ENCODE results near the gene CEP41. TPM values are rescaled to one million over a fixed set of nuclear protein-coding genes. Genes with fewer than 3 reads are reported as not detected.

Gene CEP41
- total and polyA plus RNA-seq, 4 donors, result 2.1 to 7.5 (median 6.4) TPM

DNA sequence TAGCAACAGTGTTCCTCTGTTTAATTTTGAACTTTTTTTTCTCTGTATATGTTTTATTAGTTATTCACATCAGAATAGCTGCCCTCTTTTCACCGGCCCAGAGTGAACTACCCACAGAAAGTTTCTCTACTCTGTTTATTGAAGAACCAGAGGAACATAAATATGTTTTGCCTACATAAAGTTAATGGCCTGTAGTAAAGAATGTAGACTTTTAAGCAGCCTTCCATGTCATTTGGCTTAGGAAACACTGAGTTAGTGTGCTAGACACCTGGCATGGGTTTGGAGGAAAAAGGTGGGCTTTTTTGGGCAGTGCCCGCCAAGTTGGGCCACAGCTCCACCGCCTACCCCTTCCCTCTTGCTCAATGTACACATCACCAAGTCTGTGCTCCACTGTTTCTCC is 42.2 kb upstream of the CEP41 start:
- Histone ChIP-seq H3K27me3 (ENCODE audit: control insufficient read depth in 1 of 2, insufficient read depth in 2 of 2, low read length in 1 of 2) (no peaks in the 10 kb centered on the region), H3K4me1 (ENCODE audit: control insufficient read depth in 1 of 2, insufficient read depth in 2 of 2, low read length in 2 of 2) (peaks cover 0 to 2% of the 10 kb centered on the region in 2 donors), H3K4me3 (ENCODE audit: low read length in 2 of 2) (no peak overlapping the region), H3K36me3 (ENCODE audit: control insufficient read depth in 1 of 2, insufficient read depth in 2 of 2, low read length in 1 of 2) (no peaks in the 10 kb centered on the region), H3K9me3 (ENCODE audit: control insufficient read depth, low read length) (no peaks in the 10 kb centered on the region), H3K27ac (ENCODE audit: low read depth in 1 of 2, low read length in 2 of 2) (no peak overlapping the region)
- DNase-seq (no peak), ATAC-seq (ENCODE audit: low FRiP score) (no peak)
- intact Hi-C loops (cut with DNase I), result no loop called here
- WGBS, 2 donors, result 98% methylated on average over 3 of the region's 3 CpGs

GRCh38 chr7:130481898-130482297 is 41.1 kb upstream of the CEP41 start:
- ATAC-seq (ENCODE audit: low FRiP score), result no peak
- no peaks in the 10 kb centered on the region for H3K36me3 ChIP-seq (ENCODE audit: control insufficient read depth in 1 of 2, insufficient read depth in 2 of 2, low read length in 1 of 2)
- no peak for DNase-seq
- H3K27me3 ChIP-seq (ENCODE audit: control insufficient read depth in 1 of 2, insufficient read depth in 2 of 2, low read length in 1 of 2), result no peaks in the 10 kb centered on the region
- no peaks in the 10 kb centered on the region for H3K9me3 ChIP-seq (ENCODE audit: control insufficient read depth, low read length)
- WGBS, 2 donors, result 42 to 52% methylated on average over 1 of the region's 1 CpG
- intact Hi-C loops (cut with DNase I), result no loop called here
- H3K4me1 ChIP-seq (ENCODE audit: control insufficient read depth in 1 of 2, insufficient read depth in 2 of 2, low read length in 2 of 2), result peaks cover 0 to 2% of the 10 kb centered on the region in 2 donors
- H3K27ac ChIP-seq (ENCODE audit: low read depth in 1 of 2, low read length in 2 of 2), result no peak overlapping the region
- H3K4me3 ChIP-seq (ENCODE audit: low read length in 2 of 2), result no peak overlapping the region

DNA sequence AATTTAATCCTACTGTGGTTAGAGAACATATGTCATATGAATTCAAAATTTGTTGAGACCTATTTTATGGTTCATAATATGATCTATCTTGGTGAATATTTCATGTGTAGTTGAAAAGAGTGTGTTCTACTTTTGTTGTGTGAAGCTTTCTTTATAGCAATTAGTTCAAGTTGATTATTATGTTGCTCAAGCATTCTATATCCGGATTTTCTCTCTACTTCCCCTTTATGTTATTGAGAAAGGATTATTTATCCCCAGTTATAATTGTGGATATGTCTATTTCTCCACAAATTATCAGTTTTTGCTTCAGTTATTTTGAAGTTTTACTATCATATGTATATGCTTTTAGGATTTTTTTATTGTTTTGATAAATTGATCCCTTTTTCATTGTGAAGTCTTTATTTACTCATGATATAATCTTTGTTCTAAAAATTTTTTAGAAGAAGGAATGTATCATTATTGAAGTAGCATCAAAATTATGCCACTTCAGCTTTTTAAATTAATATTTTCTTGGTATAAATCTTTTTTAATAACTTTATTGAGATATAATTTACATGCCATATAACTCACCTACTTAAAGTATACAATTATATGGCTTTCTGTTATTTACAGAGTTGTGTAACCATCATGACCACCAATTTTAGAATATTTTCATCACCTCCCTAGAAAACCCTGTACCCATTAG is 39.0 kb upstream of the CEP41 start:
- 91 to 98% methylated on average over 1 of the region's 1 CpG for WGBS, 2 donors

DNA sequence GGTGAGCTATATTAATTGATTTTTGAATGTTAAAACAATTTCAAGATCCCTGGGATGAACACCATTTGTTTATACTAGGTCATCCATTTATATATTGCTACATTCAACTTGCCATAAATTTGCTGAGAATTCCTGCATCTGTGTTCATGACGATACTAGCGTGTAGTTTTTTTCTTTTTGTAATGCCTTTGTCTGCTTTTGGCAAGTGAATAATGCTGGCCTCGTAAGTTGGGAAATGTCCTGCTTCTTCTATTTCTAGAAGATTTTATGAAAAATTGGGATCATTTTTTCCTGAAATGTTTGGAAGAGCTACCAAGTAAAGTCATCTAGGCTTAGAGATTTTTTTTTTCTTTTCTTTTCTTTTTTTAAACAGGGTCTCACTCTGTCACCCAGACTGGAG is 38.2 kb upstream of the CEP41 start:
- intact Hi-C loops (cut with DNase I), result no loop called here
- DNase-seq, result no peak

More for the DNA sequence above, 39.0 kb upstream of the CEP41 start:
- Histone ChIP-seq H3K4me3 (ENCODE audit: low read length in 2 of 2) (no peak overlapping the region), H3K27ac (ENCODE audit: low read depth in 1 of 2, low read length in 2 of 2) (no peak overlapping the region), H3K27me3 (ENCODE audit: control insufficient read depth in 1 of 2, insufficient read depth in 2 of 2, low read length in 1 of 2) (no peaks in the 10 kb centered on the region), H3K36me3 (ENCODE audit: control insufficient read depth in 1 of 2, insufficient read depth in 2 of 2, low read length in 1 of 2) (no peaks in the 10 kb centered on the region), H3K4me1 (ENCODE audit: control insufficient read depth in 1 of 2, insufficient read depth in 2 of 2, low read length in 2 of 2) (peaks cover 0 to 2% of the 10 kb centered on the region in 2 donors), H3K9me3 (ENCODE audit: control insufficient read depth, low read length) (peaks cover 2% of the 10 kb centered on the region)
- DNase-seq (no peak), ATAC-seq (ENCODE audit: low FRiP score) (no peak)
- intact Hi-C loops (cut with DNase I), result no loop called here

GRCh38 chr7:130476297-130477150 is 35.7 kb upstream of the CEP41 start:
- intact Hi-C loops (cut with DNase I), result no loop called here
- no peak overlapping the region for H3K4me3 ChIP-seq (ENCODE audit: low read length in 2 of 2)
- H3K36me3 ChIP-seq (ENCODE audit: control insufficient read depth in 1 of 2, insufficient read depth in 2 of 2, low read length in 1 of 2), result no peaks in the 10 kb centered on the region
- no peaks in the 10 kb centered on the region for H3K27me3 ChIP-seq (ENCODE audit: control insufficient read depth in 1 of 2, insufficient read depth in 2 of 2, low read length in 1 of 2)
- 79 to 82% methylated on average over 9 of the region's 9 CpGs for WGBS, 2 donors
- no peaks in the 10 kb centered on the region for H3K4me1 ChIP-seq (ENCODE audit: control insufficient read depth in 1 of 2, insufficient read depth in 2 of 2, low read length in 2 of 2)
- peaks cover 2% of the 10 kb centered on the region for H3K9me3 ChIP-seq (ENCODE audit: control insufficient read depth, low read length)
- H3K27ac ChIP-seq (ENCODE audit: low read depth in 1 of 2, low read length in 2 of 2), result no peak overlapping the region
- DNase-seq (no peak), ATAC-seq (ENCODE audit: low FRiP score) (no peak)

More for the DNA sequence above, 38.2 kb upstream of the CEP41 start:
- WGBS, 2 donors, result 76 to 78% methylated on average over 3 of the region's 3 CpGs
- Histone ChIP-seq H3K9me3 (ENCODE audit: control insufficient read depth, low read length) (peaks cover 2% of the 10 kb centered on the region), H3K36me3 (ENCODE audit: control insufficient read depth in 1 of 2, insufficient read depth in 2 of 2, low read length in 1 of 2) (no peaks in the 10 kb centered on the region), H3K27ac (ENCODE audit: low read depth in 1 of 2, low read length in 2 of 2) (no peak overlapping the region), H3K4me1 (ENCODE audit: control insufficient read depth in 1 of 2, insufficient read depth in 2 of 2, low read length in 2 of 2) (peaks cover 0 to 2% of the 10 kb centered on the region in 2 donors), H3K4me3 (ENCODE audit: low read length in 2 of 2) (no peak overlapping the region), H3K27me3 (ENCODE audit: control insufficient read depth in 1 of 2, insufficient read depth in 2 of 2, low read length in 1 of 2) (no peaks in the 10 kb centered on the region)
- ATAC-seq (ENCODE audit: low FRiP score), result no peak

DNA sequence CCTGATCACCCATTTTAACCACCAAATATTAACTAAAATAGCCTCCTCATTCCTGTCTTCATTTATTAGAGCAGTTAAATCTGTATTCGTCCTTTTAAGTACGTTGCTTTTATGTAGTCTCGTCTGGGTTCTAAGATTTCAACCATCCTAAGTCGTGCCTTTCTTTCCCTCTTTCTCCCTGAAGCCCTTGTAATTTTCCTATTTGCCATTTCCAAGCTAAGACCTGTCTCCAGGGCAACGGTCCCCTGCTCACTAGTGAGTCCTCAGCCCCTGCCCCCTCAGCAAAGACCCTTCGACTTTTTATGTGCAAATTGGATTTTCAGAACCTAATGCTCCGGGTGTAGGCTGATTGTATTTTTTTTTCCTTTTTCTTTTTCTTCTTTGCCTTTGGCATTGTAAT is 35.0 kb upstream of the CEP41 start:
- WGBS, 2 donors, result 68% methylated on average over 7 of the region's 7 CpGs
- H3K36me3 ChIP-seq (ENCODE audit: control insufficient read depth in 1 of 2, insufficient read depth in 2 of 2, low read length in 1 of 2), result no peaks in the 10 kb centered on the region
- intact Hi-C loops (cut with DNase I), result no loop called here
- DNase-seq, result no peak
- ATAC-seq (ENCODE audit: low FRiP score), result no peak
- H3K4me3 ChIP-seq (ENCODE audit: low read length in 2 of 2), result no peak overlapping the region
- H3K27ac ChIP-seq (ENCODE audit: low read depth in 1 of 2, low read length in 2 of 2), result no peak overlapping the region
- H3K9me3 ChIP-seq (ENCODE audit: control insufficient read depth, low read length), result peaks cover 2% of the 10 kb centered on the region
- no peaks in the 10 kb centered on the region for H3K4me1 ChIP-seq (ENCODE audit: control insufficient read depth in 1 of 2, insufficient read depth in 2 of 2, low read length in 2 of 2)
- no peaks in the 10 kb centered on the region for H3K27me3 ChIP-seq (ENCODE audit: control insufficient read depth in 1 of 2, insufficient read depth in 2 of 2, low read length in 1 of 2)

DNA sequence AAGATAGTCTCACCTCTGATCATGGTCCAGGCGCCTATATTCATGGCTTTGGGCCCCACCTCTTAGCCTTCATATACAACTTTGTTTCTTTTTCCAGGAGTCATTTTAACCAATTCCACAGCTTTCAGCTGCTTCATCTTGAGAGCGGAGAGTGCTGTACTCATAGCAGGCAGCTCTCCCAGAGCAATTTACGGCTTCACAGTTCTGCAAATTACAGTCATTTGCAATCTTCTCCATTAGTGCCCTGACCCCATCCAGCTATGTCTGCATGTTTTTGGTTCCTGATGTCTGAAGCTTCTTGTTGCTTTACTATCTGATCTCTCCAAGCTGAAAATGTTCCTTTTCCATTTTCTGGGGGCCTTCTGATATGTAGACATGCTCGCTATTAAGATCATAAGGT is 33.1 kb upstream of the CEP41 start:
- no peak overlapping the region for H3K4me3 ChIP-seq (ENCODE audit: low read length in 2 of 2)
- no peaks in the 10 kb centered on the region for H3K4me1 ChIP-seq (ENCODE audit: control insufficient read depth in 1 of 2, insufficient read depth in 2 of 2, low read length in 2 of 2)
- no peaks in the 10 kb centered on the region for H3K36me3 ChIP-seq (ENCODE audit: control insufficient read depth in 1 of 2, insufficient read depth in 2 of 2, low read length in 1 of 2)
- no peaks in the 10 kb centered on the region for H3K27me3 ChIP-seq (ENCODE audit: control insufficient read depth in 1 of 2, insufficient read depth in 2 of 2, low read length in 1 of 2)
- DNase-seq, result no peak
- intact Hi-C loops (cut with DNase I), result no loop called here
- 94 to 97% methylated on average over 4 of the region's 4 CpGs for WGBS, 2 donors
- peaks cover 2% of the 10 kb centered on the region for H3K9me3 ChIP-seq (ENCODE audit: control insufficient read depth, low read length)
- no peak for ATAC-seq (ENCODE audit: low FRiP score)
- H3K27ac ChIP-seq (ENCODE audit: low read depth in 1 of 2, low read length in 2 of 2), result no peak overlapping the region

GRCh38 chr7:130473289-130473688 is 32.5 kb upstream of the CEP41 start:
- Histone ChIP-seq H3K36me3 (ENCODE audit: control insufficient read depth in 1 of 2, insufficient read depth in 2 of 2, low read length in 1 of 2) (no peaks in the 10 kb centered on the region), H3K4me3 (ENCODE audit: low read length in 2 of 2) (no peak overlapping the region), H3K4me1 (ENCODE audit: control insufficient read depth in 1 of 2, insufficient read depth in 2 of 2, low read length in 2 of 2) (no peaks in the 10 kb centered on the region), H3K9me3 (ENCODE audit: control insufficient read depth, low read length) (peaks cover 2% of the 10 kb centered on the region), H3K27ac (ENCODE audit: low read depth in 1 of 2, low read length in 2 of 2) (no peak overlapping the region), H3K27me3 (ENCODE audit: control insufficient read depth in 1 of 2, insufficient read depth in 2 of 2, low read length in 1 of 2) (no peaks in the 10 kb centered on the region)
- DNase-seq (no peak), ATAC-seq (ENCODE audit: low FRiP score) (no peak)
- intact Hi-C loops (cut with DNase I), result no loop called here

DNA sequence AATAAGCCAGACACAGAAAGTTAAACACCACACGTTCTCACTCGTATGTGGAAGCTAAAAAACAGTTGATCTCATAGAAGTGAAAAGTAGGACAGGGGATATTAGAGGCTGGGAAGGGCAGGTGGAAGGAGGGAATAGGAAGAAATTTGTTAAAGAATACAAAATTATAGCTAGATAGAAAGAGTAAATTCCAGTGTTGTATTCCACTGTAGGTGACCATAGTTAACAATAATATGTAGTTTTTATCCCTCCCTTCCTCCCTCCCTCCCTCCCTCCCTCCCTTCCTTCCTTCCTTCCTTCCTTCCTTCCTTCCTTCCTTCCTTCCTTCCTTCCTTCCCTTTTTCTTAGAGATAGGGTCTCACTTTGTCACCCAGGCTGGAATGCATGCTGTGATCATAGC is 31.2 kb upstream of the CEP41 start:
- H3K27ac ChIP-seq (ENCODE audit: low read depth in 1 of 2, low read length in 2 of 2), result no peak overlapping the region
- H3K27me3 ChIP-seq (ENCODE audit: control insufficient read depth in 1 of 2, insufficient read depth in 2 of 2, low read length in 1 of 2), result no peaks in the 10 kb centered on the region
- DNase-seq (no peak), ATAC-seq (ENCODE audit: low FRiP score) (no peak)
- no peaks in the 10 kb centered on the region for H3K4me1 ChIP-seq (ENCODE audit: control insufficient read depth in 1 of 2, insufficient read depth in 2 of 2, low read length in 2 of 2)
- intact Hi-C loops (cut with DNase I), result no loop called here
- peaks cover 2% of the 10 kb centered on the region for H3K9me3 ChIP-seq (ENCODE audit: control insufficient read depth, low read length)
- H3K36me3 ChIP-seq (ENCODE audit: control insufficient read depth in 1 of 2, insufficient read depth in 2 of 2, low read length in 1 of 2), result no peaks in the 10 kb centered on the region
- 61% methylated on average over 2 of the region's 2 CpGs for WGBS, 2 donors
- H3K4me3 ChIP-seq (ENCODE audit: low read length in 2 of 2), result no peak overlapping the region
